GM18873 (cell line): ENCODE data around the gene SLC39A11.
"Not testable (repeated sequence)": the region's sequence is repeated elsewhere in the genome, so short reads cannot be mapped to it uniquely, and the experiment has no call there.

Experiments used
- ATAC-seq: cut with Tn5 transposase; IDR thresholded peaks from one replicate; pipeline ENCODE4 v1.9.1; 2021; ENCODE audit warnings: mild to moderate bottlenecking, moderate library complexity, moderate number of reproducible peaks; ENCODE audit not compliant: unreplicated experiment, low FRiP score

The SLC39A11 gene

GRCh38 chr17:72852277-72852938 lies 240.1 kb downstream of the SLC39A11 start:
- no peak for ATAC-seq

DNA sequence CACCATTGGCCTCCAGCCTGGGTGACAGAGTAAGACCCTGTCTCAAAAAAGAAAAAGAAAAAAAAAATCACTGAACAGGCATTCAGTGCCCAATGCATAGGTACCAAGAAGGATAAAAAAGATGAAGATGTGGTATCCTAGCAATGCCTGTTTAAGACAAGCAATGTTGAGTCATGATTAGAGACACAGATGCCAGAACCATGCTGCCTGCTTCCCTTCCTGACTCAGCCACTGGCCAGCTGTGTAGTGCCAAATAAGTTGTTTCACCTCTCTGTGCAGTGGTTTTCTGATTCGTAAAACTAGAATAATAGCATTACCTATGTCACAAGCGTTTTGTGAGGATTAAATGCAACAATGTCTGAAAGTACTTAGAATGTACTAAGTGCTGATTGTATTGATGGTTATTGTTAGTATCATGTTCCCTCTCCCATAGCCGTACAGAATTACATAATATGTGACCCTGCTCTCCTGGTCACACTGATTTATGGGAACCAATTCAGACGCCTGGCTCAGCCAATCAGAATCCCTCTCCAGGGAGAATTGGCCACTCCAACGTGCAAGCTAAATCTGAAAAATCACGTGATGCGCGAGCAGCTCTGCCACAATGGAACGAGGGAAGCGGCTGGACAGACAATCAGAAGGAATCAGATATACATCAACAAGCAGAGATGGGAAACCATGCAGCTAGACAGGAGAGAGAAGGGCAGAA lies 241.9 kb downstream of the SLC39A11 start:
- no peak for ATAC-seq

DNA sequence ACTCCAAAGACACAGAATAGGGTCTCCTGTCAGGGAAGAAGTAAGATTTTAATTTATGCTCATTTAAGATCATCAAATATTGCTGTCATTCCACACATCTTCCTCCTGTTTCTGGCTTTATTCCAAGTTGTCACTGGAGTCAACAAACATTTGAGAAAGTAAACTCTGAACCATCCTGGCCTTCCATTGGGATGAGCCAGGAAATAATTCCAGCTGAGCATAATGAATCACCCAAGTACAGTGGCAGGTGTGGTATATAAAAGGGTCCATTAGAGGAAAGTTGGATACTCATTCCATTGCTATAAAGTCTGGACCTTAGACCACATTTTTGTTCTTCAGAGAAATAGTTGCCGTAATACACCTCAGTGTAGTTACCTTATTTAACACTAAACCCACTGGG lies 246.1 kb downstream of the SLC39A11 start:
- no peak for ATAC-seq

- ATAC-seq: no peak
These were observed 248.9 kb downstream of the SLC39A11 start for GRCh38 chr17:72843591-72843990.

- no peak for ATAC-seq
These were observed 252.5 kb downstream of the SLC39A11 start for GRCh38 chr17:72840019-72840418.

GRCh38 chr17:72839131-72839725 lies 253.3 kb downstream of the SLC39A11 start:
- ATAC-seq: no peak

GRCh38 chr17:72838581-72838980 lies 253.9 kb downstream of the SLC39A11 start:
- no peak for ATAC-seq

GRCh38 chr17:72838068-72838467 lies 254.4 kb downstream of the SLC39A11 start:
- ATAC-seq: no peak

DNA sequence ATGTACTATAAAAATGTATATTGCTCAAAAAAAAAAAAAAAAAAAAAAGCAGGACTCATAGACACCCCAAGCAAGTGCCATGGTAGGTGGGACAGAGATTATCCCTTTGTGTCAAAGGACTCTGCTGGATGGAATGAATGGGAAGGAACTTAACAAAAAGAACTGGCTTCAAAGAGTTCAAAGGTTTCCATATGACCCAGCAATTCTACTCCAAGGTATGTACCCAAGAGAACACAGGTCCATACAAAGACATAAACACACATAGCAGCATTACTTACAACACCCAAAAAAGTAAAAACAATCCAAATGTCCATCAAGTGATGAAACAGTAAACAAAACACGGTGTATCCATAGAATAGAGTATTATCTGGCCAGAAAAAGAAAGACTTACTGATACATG lies 255.2 kb downstream of the SLC39A11 start:
- ATAC-seq: no peak

DNA sequence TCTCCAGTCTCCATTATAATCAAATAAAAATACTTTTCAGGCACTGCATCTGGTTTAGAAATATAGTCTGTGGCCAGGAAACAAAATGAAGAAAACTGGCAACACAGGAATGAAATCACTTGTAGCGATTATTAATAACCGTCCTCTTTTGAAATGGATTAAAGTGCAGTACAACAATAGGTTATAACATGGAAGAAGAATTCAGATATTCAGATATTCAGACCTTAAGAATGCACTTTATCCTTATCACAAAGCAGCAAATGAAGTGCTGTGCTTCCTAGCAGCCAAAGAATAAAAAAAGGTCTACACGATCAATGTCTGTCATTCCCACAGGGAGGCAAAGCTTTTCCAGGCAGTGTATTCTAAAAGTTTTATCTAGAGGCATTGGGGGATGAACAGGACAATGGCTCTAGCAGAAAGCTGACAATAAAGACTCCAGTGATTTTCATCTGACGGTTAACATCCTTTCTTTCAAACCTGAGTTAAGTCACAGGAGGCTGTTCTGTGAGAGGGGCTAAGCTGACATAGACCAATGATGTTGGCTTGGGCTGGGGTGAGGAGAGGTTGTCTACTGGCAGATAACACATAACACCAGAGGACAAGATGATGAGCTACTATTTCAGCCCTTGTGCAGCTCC lies 259.2 kb downstream of the SLC39A11 start:
- no peak for ATAC-seq

- no peak for ATAC-seq
These were observed 260.2 kb downstream of the SLC39A11 start for GRCh38 chr17:72832306-72832705.

GRCh38 chr17:72829883-72830282 lies 262.6 kb downstream of the SLC39A11 start:
- ATAC-seq: no peak

- ATAC-seq: no peak
These were observed 265.9 kb downstream of the SLC39A11 start for GRCh38 chr17:72826602-72827001.

GRCh38 chr17:72826059-72826458 lies 266.4 kb downstream of the SLC39A11 start:
- not testable (repeated sequence) for ATAC-seq

GRCh38 chr17:72825218-72825617 lies 267.3 kb downstream of the SLC39A11 start:
- ATAC-seq: no peak

DNA sequence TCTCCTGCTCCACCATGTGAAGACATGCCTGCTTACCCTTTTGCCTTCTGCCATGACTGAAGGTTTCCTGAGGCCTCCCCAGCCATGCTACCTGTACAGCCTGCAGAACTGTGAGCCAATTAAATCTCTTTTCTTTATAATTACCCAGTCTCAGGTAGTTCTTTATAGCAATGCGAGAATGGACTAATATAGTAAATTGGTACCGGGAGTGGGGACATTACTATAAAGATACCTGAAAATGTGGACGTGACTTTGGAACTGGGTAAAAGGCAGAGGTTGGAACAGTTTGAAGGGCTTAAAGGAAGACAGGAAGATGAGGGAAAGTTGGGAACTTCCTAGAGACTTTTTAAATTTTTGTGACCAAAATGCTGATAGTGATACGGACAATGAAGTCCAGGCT lies 268.2 kb downstream of the SLC39A11 start:
- not testable (repeated sequence) for ATAC-seq

DNA sequence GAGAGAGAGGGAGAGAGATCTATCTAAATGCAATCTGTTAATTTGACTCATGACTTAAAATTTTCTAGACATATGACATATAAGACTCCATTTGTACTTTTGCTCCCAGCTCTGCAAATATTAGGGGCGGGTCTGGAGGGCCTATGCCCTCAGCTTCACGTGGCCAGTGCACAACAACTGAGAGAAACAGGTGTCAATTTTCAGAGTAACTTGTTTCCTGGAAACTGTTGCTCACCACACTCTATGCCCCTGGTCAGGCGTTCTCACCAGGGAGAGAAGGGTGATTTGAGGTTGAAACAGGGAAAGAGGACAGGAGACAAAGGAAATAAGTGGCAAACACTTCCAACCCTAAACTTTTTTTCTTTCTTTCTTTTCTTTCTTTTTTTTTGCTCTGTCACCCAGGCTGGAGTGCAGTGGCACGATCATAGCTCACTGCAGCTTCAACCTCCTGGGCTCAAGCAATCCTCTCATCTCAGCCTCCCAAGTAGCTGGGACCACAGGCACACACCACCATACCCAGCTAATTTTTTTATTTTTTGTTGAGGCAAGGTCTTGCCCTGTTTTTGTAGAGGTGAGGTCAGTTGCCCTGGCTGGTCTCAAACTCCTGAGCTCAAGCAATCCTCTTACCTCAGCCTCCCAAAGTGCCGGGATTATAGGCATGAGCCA lies 270.0 kb downstream of the SLC39A11 start:
- ATAC-seq: no peak

DNA sequence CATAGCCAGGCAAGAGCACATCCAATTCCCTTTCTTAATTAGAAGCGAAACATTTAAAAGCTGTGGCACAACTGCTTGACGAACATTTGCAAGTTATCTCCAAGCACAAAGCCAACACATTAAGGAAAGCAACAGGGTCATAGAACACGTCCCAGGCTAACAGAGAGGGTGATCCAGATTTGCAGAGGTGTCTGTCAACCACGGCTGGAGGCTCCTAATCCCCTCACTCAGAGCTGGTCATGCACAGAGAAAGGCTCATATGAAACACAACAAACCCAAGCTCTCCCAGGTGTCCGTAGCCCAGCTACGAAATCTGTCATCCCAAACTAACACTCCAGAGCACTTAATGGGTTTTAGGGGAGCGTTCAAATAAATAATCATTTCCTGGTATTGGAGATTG lies 276.1 kb downstream of the SLC39A11 start:
- no peak for ATAC-seq

DNA sequence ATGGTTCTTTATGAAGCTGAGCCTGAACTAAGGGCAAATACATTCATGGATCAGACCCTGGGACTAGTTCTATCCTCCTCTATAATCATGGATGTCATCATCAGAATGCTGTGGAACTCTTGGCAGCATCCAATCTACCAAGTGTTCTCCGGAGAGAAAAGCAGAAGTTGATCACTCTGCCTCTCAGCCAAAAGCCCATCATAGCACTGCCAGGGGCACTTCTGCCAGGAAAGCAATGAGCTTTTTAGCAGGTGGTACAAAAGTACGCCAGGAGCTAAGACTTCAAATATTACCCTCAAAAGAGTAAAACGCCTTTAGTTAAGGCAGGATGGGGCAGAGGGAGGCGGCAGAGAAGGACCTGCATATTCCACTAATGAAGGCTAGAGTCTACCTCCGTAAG lies 279.0 kb downstream of the SLC39A11 start:
- no peak for ATAC-seq

GRCh38 chr17:72812823-72813222 lies 279.7 kb downstream of the SLC39A11 start:
- ATAC-seq: no peak
